ENCODE measurements around the gene LRIG1.

LRIG1 gene

DNA sequence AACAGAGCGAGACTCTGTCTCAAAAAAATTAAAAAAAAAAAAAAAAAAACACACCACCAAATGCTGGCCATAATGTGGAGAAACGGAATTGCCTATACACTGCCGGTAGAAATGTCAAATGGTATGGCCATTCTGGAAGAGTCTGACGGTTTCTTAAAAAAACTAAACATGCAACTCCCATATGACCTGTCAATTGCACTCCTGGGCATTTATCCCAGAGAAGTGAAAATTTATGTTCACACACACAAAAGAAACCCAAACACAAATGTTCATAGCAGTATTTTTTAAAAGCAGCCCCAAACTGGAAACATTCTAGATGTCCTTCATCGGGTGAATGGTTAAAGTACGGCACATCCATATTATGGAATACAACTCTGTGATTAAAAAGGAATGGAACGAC is 66.1 kb downstream of the LRIG1 start:
- in situ Hi-C loops (cut with HindIII; ENCODE audit: low pct_ligation_motif_present, low sequenced_read_pairs): no loop called here
- no peaks in the 10 kb centered on the region for H3K36me3 ChIP-seq (replicated peaks)
- H3K4me3 ChIP-seq (ENCODE audit: low read depth, low read length): no peak overlapping the region
- no peaks in the 10 kb centered on the region for H3K27me3 ChIP-seq (replicated peaks)
- DNase-seq: no peak
- H3K27ac ChIP-seq: no peak overlapping the region
- TF ChIP-seq, protein P1, sequence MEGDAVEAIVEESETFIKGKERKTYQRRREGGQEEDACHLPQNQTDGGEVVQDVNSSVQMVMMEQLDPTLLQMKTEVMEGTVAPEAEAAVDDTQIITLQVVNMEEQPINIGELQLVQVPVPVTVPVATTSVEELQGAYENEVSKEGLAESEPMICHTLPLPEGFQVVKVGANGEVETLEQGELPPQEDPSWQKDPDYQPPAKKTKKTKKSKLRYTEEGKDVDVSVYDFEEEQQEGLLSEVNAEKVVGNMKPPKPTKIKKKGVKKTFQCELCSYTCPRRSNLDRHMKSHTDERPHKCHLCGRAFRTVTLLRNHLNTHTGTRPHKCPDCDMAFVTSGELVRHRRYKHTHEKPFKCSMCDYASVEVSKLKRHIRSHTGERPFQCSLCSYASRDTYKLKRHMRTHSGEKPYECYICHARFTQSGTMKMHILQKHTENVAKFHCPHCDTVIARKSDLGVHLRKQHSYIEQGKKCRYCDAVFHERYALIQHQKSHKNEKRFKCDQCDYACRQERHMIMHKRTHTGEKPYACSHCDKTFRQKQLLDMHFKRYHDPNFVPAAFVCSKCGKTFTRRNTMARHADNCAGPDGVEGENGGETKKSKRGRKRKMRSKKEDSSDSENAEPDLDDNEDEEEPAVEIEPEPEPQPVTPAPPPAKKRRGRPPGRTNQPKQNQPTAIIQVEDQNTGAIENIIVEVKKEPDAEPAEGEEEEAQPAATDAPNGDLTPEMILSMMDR (IDR thresholded peaks at IDR 0.05; ENCODE audit: low read depth, low read length, missing control alignments): no peak

- no peak for DNase-seq
- in situ Hi-C loops (cut with HindIII; ENCODE audit: low pct_ligation_motif_present, low sequenced_read_pairs): no loop called here
- TF ChIP-seq, protein P1 (IDR thresholded peaks at IDR 0.05; ENCODE audit: low read depth, low read length, missing control alignments): no peak
These were observed 67.4 kb downstream of the LRIG1 start for GRCh38 chr3:66433522-66433782.

GRCh38 chr3:66432767-66433521 is 67.9 kb downstream of the LRIG1 start:
- TF ChIP-seq, protein P1 (IDR thresholded peaks at IDR 0.05; ENCODE audit: low read depth, low read length, missing control alignments): no peak
- H3K36me3 ChIP-seq (replicated peaks): no peaks in the 10 kb centered on the region
- no peak overlapping the region for H3K27ac ChIP-seq
- in situ Hi-C loops (cut with HindIII; ENCODE audit: low pct_ligation_motif_present, low sequenced_read_pairs): no loop called here
- no peak overlapping the region for H3K4me3 ChIP-seq (ENCODE audit: low read depth, low read length)
- DNase-seq: no peak
- H3K27me3 ChIP-seq (replicated peaks): no peaks in the 10 kb centered on the region

More at GRCh38 chr3:66433522-66433782, 67.4 kb downstream of the LRIG1 start:
- no peaks in the 10 kb centered on the region for H3K36me3 ChIP-seq (replicated peaks)
- no peaks in the 10 kb centered on the region for H3K27me3 ChIP-seq (replicated peaks)
- H3K27ac ChIP-seq: no peak overlapping the region
- H3K4me3 ChIP-seq (ENCODE audit: low read depth, low read length): no peak overlapping the region

DNA sequence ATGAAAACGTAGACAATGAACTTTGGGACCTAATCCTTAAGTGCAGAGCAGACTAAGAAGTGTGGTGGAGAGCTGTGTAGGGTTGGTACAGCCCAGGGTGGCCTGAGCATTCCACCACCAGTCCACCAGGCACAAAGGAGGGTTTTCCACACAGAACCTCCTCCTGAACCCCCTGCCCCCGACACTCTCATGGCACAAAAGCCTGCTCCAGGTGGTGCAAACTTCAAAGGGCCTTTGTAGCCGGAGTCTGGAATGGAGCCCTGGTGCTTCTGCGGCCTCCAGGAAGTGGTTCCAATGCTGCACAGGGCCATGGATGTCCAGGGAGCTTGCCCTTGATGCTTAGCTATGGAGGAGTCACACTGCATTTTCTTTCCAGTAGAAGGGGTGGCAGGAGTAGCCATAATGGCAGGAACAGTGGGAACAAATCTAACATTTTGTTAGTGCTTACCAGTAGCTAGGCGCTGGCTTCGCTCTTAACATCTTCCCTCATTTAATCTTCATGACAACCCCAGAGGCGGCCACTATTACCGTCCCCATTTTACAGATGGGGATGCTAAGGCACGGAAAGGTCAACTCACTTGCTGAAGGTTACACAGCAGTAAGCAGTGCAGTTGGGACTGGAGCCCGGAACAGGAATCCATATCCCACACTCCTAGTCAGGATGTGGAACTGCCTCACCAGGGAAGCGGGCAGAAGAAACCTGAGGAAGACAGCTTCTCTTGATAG is 68.6 kb downstream of the LRIG1 start:
- Histone ChIP-seq H3K27ac (no peak overlapping the region), H3K36me3 (replicated peaks) (no peaks in the 10 kb centered on the region), H3K27me3 (replicated peaks) (no peaks in the 10 kb centered on the region), H3K4me3 (ENCODE audit: low read depth, low read length) (no peak overlapping the region)
- no peak for DNase-seq
- TF ChIP-seq, protein P1 (IDR thresholded peaks at IDR 0.05; ENCODE audit: low read depth, low read length, missing control alignments): no peak
- in situ Hi-C loops (cut with HindIII; ENCODE audit: low pct_ligation_motif_present, low sequenced_read_pairs): no loop called here

GRCh38 chr3:66431494-66431893 is 69.3 kb downstream of the LRIG1 start:
- in situ Hi-C loops (cut with HindIII; ENCODE audit: low pct_ligation_motif_present, low sequenced_read_pairs): no loop called here
- no peaks in the 10 kb centered on the region for H3K36me3 ChIP-seq (replicated peaks)
- peak; percentile 72 for DNase-seq
- no peak overlapping the region for H3K4me3 ChIP-seq (ENCODE audit: low read depth, low read length)
- H3K27ac ChIP-seq: peak overlapping the region; percentile 36
- H3K27me3 ChIP-seq (replicated peaks): no peaks in the 10 kb centered on the region
- TF ChIP-seq, protein P1 (IDR thresholded peaks at IDR 0.05; ENCODE audit: low read depth, low read length, missing control alignments): no peak
